ENCODE measurements around the gene RERE.

DNA sequence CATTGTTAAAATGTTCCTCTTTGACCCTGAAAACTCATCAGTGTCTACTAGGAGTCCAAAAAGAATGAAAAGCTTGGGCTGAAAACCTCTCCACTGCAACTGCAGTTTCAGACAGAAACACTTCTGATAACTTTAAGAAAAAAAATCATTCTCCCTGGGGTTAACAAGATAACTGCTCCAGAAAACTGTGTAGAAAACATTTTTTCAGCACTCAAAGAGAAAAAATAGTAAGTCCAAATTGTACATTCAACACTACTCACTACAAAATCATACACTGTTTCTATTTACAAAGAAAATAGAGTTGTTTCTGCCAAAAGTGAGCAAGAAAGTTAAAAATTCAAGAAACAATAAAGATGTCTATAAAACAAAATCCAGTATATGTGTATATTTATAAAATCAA is 157.8 kb downstream of the RERE start:
- TF ChIP-seq, protein P1, sequence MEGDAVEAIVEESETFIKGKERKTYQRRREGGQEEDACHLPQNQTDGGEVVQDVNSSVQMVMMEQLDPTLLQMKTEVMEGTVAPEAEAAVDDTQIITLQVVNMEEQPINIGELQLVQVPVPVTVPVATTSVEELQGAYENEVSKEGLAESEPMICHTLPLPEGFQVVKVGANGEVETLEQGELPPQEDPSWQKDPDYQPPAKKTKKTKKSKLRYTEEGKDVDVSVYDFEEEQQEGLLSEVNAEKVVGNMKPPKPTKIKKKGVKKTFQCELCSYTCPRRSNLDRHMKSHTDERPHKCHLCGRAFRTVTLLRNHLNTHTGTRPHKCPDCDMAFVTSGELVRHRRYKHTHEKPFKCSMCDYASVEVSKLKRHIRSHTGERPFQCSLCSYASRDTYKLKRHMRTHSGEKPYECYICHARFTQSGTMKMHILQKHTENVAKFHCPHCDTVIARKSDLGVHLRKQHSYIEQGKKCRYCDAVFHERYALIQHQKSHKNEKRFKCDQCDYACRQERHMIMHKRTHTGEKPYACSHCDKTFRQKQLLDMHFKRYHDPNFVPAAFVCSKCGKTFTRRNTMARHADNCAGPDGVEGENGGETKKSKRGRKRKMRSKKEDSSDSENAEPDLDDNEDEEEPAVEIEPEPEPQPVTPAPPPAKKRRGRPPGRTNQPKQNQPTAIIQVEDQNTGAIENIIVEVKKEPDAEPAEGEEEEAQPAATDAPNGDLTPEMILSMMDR (IDR thresholded peaks at IDR 0.05): no peak
- TF ChIP-seq POLR2A (IDR thresholded peaks at IDR 0.05): no peak

All from body of pancreas (tissue), 4 donors.